WTC11 (cell line): Measurements from ENCODE around the gene TMOD3.

Source experiments
- ELF4 ChIP-seq: sonication (generic); formaldehyde crosslinking; IDR thresholded peaks from 2 replicates; pipeline ENCODE4 v1.8.1; 2022; ENCODE audit warnings: low read depth, mild to moderate bottlenecking, moderate library complexity, missing genetic modification reagents
- FOXJ3 ChIP-seq: sonication (generic); formaldehyde crosslinking; IDR thresholded peaks from 2 replicates; pipeline ENCODE4 v1.9.0; 2021; ENCODE audit warnings: missing genetic modification reagents, mild to moderate bottlenecking, borderline replicate concordance
- JUN ChIP-seq: sonication (generic); formaldehyde crosslinking; IDR thresholded peaks from 2 replicates; pipeline ENCODE4 v1.8.0; 2023; ENCODE audit warnings: mild to moderate bottlenecking, missing genetic modification reagents
- KAT7 ChIP-seq: sonication (generic); formaldehyde crosslinking; IDR thresholded peaks from 2 replicates; pipeline ENCODE4 v1.8.1; 2023; ENCODE audit warnings: missing genetic modification reagents, mild to moderate bottlenecking, borderline replicate concordance
- NR1H2 ChIP-seq: sonication (generic); formaldehyde crosslinking; IDR thresholded peaks from 2 replicates; pipeline ENCODE4 v1.9.0; 2021; ENCODE audit warnings: mild to moderate bottlenecking, moderate library complexity, missing genetic modification reagents
- SP1 ChIP-seq: sonication (generic); formaldehyde crosslinking; conservative IDR thresholded peaks from 2 replicates; pipeline ENCODE4 v1.8.1; 2022; ENCODE audit warnings: missing genetic modification reagents
- ZNF317 ChIP-seq: sonication (generic); formaldehyde crosslinking; IDR thresholded peaks from 2 replicates; pipeline ENCODE4 v1.8.1; 2023; ENCODE audit warnings: low read depth, mild to moderate bottlenecking, moderate library complexity, missing genetic modification reagents, borderline replicate concordance
- TF ChIP-seq, protein P1 (sequence below): fragments of 200-600 bp; IDR thresholded peaks from 2 replicates; pipeline ENCODE4 v1.8.0; 2022; ENCODE audit warnings: antibody characterized with exemption
- TF ChIP-seq, protein P2 (sequence below): sonication (generic); formaldehyde crosslinking; conservative IDR thresholded peaks from 2 replicates; pipeline ENCODE4 v1.8.1; 2023; ENCODE audit warnings: mild to moderate bottlenecking, low read depth, missing genetic modification reagents, moderate library complexity
- TF ChIP-seq, protein P3 (sequence below): sonication (generic); formaldehyde crosslinking; IDR thresholded peaks from 2 replicates; pipeline ENCODE4 v1.8.0; 2023; ENCODE audit warnings: missing genetic modification reagents, mild to moderate bottlenecking, borderline replicate concordance
- TF ChIP-seq, protein P4 (sequence below): sonication (generic); formaldehyde crosslinking; IDR thresholded peaks from 2 replicates; pipeline ENCODE4 v1.8.0; 2022; ENCODE audit warnings: mild to moderate bottlenecking, missing genetic modification reagents
- TF ChIP-seq, protein P5 (sequence below): sonication (generic); formaldehyde crosslinking; IDR thresholded peaks from 2 replicates; pipeline ENCODE4 v1.8.0; 2022; ENCODE audit warnings: mild to moderate bottlenecking, missing genetic modification reagents

DNA sequence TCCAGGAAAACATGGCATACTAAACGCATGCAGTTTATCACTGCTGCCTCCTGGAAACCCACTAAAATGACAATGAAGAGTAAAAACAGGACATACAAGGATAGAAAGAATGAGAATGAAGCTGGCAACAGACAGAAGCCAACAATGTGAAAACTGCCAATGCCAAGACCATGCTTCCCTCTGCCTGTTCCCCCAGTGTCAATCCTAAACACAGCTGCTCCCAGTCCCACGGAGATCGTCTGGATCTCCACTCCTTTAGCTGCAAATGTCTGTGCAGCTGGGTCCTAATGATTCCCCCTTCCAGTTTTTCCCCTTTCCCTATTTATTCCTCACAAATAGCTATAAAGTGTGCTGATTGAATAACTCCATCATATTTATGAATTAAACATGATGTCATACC is 126.1 kb downstream of the TMOD3 start:
- TF ChIP-seq, protein P1, sequence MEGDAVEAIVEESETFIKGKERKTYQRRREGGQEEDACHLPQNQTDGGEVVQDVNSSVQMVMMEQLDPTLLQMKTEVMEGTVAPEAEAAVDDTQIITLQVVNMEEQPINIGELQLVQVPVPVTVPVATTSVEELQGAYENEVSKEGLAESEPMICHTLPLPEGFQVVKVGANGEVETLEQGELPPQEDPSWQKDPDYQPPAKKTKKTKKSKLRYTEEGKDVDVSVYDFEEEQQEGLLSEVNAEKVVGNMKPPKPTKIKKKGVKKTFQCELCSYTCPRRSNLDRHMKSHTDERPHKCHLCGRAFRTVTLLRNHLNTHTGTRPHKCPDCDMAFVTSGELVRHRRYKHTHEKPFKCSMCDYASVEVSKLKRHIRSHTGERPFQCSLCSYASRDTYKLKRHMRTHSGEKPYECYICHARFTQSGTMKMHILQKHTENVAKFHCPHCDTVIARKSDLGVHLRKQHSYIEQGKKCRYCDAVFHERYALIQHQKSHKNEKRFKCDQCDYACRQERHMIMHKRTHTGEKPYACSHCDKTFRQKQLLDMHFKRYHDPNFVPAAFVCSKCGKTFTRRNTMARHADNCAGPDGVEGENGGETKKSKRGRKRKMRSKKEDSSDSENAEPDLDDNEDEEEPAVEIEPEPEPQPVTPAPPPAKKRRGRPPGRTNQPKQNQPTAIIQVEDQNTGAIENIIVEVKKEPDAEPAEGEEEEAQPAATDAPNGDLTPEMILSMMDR = no peak
- TF ChIP-seq, protein P2, sequence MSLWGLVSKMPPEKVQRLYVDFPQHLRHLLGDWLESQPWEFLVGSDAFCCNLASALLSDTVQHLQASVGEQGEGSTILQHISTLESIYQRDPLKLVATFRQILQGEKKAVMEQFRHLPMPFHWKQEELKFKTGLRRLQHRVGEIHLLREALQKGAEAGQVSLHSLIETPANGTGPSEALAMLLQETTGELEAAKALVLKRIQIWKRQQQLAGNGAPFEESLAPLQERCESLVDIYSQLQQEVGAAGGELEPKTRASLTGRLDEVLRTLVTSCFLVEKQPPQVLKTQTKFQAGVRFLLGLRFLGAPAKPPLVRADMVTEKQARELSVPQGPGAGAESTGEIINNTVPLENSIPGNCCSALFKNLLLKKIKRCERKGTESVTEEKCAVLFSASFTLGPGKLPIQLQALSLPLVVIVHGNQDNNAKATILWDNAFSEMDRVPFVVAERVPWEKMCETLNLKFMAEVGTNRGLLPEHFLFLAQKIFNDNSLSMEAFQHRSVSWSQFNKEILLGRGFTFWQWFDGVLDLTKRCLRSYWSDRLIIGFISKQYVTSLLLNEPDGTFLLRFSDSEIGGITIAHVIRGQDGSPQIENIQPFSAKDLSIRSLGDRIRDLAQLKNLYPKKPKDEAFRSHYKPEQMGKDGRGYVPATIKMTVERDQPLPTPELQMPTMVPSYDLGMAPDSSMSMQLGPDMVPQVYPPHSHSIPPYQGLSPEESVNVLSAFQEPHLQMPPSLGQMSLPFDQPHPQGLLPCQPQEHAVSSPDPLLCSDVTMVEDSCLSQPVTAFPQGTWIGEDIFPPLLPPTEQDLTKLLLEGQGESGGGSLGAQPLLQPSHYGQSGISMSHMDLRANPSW = no peak
- TF ChIP-seq, protein P3, sequence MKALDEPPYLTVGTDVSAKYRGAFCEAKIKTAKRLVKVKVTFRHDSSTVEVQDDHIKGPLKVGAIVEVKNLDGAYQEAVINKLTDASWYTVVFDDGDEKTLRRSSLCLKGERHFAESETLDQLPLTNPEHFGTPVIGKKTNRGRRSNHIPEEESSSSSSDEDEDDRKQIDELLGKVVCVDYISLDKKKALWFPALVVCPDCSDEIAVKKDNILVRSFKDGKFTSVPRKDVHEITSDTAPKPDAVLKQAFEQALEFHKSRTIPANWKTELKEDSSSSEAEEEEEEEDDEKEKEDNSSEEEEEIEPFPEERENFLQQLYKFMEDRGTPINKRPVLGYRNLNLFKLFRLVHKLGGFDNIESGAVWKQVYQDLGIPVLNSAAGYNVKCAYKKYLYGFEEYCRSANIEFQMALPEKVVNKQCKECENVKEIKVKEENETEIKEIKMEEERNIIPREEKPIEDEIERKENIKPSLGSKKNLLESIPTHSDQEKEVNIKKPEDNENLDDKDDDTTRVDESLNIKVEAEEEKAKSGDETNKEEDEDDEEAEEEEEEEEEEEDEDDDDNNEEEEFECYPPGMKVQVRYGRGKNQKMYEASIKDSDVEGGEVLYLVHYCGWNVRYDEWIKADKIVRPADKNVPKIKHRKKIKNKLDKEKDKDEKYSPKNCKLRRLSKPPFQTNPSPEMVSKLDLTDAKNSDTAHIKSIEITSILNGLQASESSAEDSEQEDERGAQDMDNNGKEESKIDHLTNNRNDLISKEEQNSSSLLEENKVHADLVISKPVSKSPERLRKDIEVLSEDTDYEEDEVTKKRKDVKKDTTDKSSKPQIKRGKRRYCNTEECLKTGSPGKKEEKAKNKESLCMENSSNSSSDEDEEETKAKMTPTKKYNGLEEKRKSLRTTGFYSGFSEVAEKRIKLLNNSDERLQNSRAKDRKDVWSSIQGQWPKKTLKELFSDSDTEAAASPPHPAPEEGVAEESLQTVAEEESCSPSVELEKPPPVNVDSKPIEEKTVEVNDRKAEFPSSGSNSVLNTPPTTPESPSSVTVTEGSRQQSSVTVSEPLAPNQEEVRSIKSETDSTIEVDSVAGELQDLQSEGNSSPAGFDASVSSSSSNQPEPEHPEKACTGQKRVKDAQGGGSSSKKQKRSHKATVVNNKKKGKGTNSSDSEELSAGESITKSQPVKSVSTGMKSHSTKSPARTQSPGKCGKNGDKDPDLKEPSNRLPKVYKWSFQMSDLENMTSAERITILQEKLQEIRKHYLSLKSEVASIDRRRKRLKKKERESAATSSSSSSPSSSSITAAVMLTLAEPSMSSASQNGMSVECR (CRISPR knock-in tag) = no peak
- TF ChIP-seq ZNF317 = no peak
- no peak for TF ChIP-seq SP1
- TF ChIP-seq JUN (CRISPR knock-in tag) = no peak
- TF ChIP-seq FOXJ3 (CRISPR knock-in tag) = no peak
- TF ChIP-seq, protein P4, sequence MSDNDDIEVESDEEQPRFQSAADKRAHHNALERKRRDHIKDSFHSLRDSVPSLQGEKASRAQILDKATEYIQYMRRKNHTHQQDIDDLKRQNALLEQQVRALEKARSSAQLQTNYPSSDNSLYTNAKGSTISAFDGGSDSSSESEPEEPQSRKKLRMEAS (CRISPR knock-in tag) = no peak
- TF ChIP-seq, protein P5, sequence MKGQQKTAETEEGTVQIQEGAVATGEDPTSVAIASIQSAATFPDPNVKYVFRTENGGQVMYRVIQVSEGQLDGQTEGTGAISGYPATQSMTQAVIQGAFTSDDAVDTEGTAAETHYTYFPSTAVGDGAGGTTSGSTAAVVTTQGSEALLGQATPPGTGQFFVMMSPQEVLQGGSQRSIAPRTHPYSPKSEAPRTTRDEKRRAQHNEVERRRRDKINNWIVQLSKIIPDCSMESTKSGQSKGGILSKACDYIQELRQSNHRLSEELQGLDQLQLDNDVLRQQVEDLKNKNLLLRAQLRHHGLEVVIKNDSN (CRISPR knock-in tag) = no peak
- no peak for TF ChIP-seq NR1H2
- no peak for TF ChIP-seq KAT7 (CRISPR knock-in tag)
- TF ChIP-seq ELF4 (CRISPR knock-in tag) = no peak
